ENCODE results near the gene OLFM2.
"Not testable (repeated sequence)": the region's sequence is repeated elsewhere in the genome, so short reads cannot be mapped to it uniquely, and the experiment has no call there.

OLFM2 gene

GRCh38 chr19:9953802-9954542 lies 17.7 kb upstream of the OLFM2 start:
- H3K4me3 ChIP-seq = no peak overlapping the region
- no peaks in the 10 kb centered on the region for H3K4me1 ChIP-seq
- H3K9me3 ChIP-seq = no peaks in the 10 kb centered on the region
- no peak for DNase-seq
- TF ChIP-seq CTCF (IDR thresholded peaks at IDR 0.05) = no peak
- no peaks in the 10 kb centered on the region for H3K27me3 ChIP-seq
- no peaks in the 10 kb centered on the region for H3K36me3 ChIP-seq
- no peak overlapping the region for H3K27ac ChIP-seq
- intact Hi-C loops (cut with DNase I; ENCODE audit: low total_unique reads) = no loop called here

- H3K36me3 ChIP-seq = no peaks in the 10 kb centered on the region
- TF ChIP-seq CTCF (IDR thresholded peaks at IDR 0.05) = no peak
- no peaks in the 10 kb centered on the region for H3K27me3 ChIP-seq
- no peaks in the 10 kb centered on the region for H3K9me3 ChIP-seq
- no peak overlapping the region for H3K4me3 ChIP-seq
- no peaks in the 10 kb centered on the region for H3K4me1 ChIP-seq
- no peak overlapping the region for H3K27ac ChIP-seq
- intact Hi-C loops (cut with DNase I; ENCODE audit: low total_unique reads) = no loop called here
- DNase-seq = no peak
Observed at GRCh38 chr19:9952276-9952675, 16.0 kb upstream of the OLFM2 start.

GRCh38 chr19:9947441-9947840 lies 11.1 kb upstream of the OLFM2 start:
- H3K27me3 ChIP-seq = no peaks in the 10 kb centered on the region
- no peak overlapping the region for H3K4me3 ChIP-seq
- peaks cover 0 to under 1% (median 0%) of the 10 kb centered on the region in 3 donors for H3K9me3 ChIP-seq
- no peaks in the 10 kb centered on the region for H3K36me3 ChIP-seq
- no peak overlapping the region for H3K27ac ChIP-seq
- H3K4me1 ChIP-seq = peaks cover 0 to 23% (median 10%) of the 10 kb centered on the region in 4 donors
- DNase-seq = no peak
- intact Hi-C loops (cut with DNase I; ENCODE audit: low total_unique reads) = no loop called here
- TF ChIP-seq CTCF (IDR thresholded peaks at IDR 0.05) = no peak

- H3K9me3 ChIP-seq; H3K4me3 ChIP-seq; intact Hi-C loops (cut with DNase I; ENCODE audit: low total_unique reads); H3K27me3 ChIP-seq; H3K36me3 ChIP-seq: not testable (repeated sequence)
- Histone ChIP-seq H3K4me1 (peaks cover 0 to 23% (median 10%) of the 10 kb centered on the region in 4 donors), H3K27ac (peak overlapping the region; percentile 65 to 72)
- DNase-seq = peak in 1 of 2 donors; percentile 65
Observed at GRCh38 chr19:9946528-9947125, 10.3 kb upstream of the OLFM2 start.

GRCh38 chr19:9945319-9945966 lies 9.1 kb upstream of the OLFM2 start:
- H3K4me3 ChIP-seq = peak overlapping the region in 1 of 2 donors; percentile 4
- peak; percentile 93 to 98 for DNase-seq
- H3K36me3 ChIP-seq = no peaks in the 10 kb centered on the region
- peaks cover 0 to 23% (median 10%) of the 10 kb centered on the region in 4 donors for H3K4me1 ChIP-seq
- intact Hi-C loops (cut with DNase I; ENCODE audit: low total_unique reads) = no loop called here
- peaks cover 0 to 9% (median 5%) of the 10 kb centered on the region in 3 donors for H3K9me3 ChIP-seq
- no peaks in the 10 kb centered on the region for H3K27me3 ChIP-seq
- peak overlapping the region; percentile 65 to 72 for H3K27ac ChIP-seq
- TF ChIP-seq CTCF (IDR thresholded peaks at IDR 0.05) = no peak

GRCh38 chr19:9943744-9944143 lies 7.4 kb upstream of the OLFM2 start:
- intact Hi-C loops (cut with DNase I; ENCODE audit: low total_unique reads) = no loop called here

More at GRCh38 chr19:9943744-9944143, 7.4 kb upstream of the OLFM2 start:
- DNase-seq = no peak
- TF ChIP-seq CTCF (IDR thresholded peaks at IDR 0.05) = no peak
- no peaks in the 10 kb centered on the region for H3K36me3 ChIP-seq
- no peaks in the 10 kb centered on the region for H3K27me3 ChIP-seq
- H3K9me3 ChIP-seq = peaks cover 0 to 9% (median 5%) of the 10 kb centered on the region in 3 donors
- no peak overlapping the region for H3K27ac ChIP-seq
- H3K4me1 ChIP-seq = peaks cover 0 to 23% (median 10%) of the 10 kb centered on the region in 4 donors
- no peak overlapping the region for H3K4me3 ChIP-seq
